HG03280 (cell line): ENCODE results near the gene TST.

ENCODE experiments used
- ATAC-seq: cut with Tn5 transposase; IDR thresholded peaks from one replicate; pipeline ENCODE4 v1.9.1; 2021; ENCODE audit warnings: mild to moderate bottlenecking, moderate library complexity; ENCODE audit not compliant: unreplicated experiment

The TST gene

DNA sequence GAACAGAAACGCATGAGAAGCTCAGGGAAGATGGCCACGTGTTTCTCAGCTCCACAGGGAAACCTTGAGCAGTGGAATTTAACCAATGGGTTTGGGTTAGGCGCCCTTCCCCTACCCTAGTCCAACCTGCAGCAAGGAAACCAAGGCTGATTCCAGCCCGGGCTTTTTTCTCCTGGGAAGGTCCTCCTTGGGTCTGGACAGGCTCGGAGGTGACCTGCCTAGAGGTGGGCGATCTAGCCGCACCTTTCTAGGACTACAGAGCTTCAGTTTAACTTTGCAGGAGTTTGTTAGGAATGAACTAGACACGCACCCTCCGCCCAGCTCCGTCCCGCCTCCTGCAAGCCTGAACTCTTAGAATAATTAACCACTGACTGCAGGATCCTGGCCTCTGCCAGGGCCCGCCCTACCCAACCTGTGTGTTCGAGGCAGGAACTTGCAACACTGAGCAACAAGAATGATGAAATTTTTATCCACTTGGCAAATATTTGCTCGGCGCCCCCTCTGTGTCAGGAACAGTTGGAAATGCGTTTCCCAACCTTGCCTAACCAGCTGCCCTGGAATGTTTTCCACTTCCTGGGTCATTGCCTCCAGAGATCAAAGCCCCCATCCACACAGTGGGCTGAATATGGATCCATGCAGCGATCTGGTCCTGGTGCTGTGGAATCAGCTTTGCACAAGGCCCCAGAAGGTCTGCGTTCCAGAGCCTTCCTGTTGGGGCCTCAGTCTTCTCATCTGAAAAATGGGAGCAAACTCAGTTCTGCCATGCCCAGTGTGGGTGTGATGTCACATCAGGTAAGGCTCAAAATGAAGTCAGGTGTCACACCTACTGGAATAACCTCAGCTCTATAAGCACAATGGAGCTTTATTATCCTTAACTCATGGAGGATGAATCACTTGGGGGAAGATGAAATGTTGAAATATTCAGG is 13.6 kb upstream of the TST start:
- ATAC-seq = no peak

DNA sequence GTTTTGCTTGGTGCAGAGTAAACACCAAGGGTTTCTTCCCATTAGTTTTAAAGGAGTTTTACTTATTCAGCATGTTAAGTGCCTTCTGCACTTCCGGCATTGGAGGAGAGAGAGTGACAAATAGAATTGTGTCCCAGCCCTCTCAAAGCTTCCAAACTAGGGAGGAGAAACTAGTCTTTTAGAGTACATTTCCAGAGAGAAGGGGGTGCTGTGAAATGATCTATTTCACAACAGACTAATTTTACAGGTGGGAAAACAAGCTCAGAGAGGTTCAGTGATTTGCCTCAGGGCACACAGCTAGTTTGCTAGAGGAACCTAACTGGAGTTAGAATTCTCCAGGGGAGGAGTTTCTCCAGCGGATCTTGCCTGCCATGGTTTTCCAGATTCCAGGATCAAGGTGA is 12.9 kb upstream of the TST start:
- no peak for ATAC-seq

DNA sequence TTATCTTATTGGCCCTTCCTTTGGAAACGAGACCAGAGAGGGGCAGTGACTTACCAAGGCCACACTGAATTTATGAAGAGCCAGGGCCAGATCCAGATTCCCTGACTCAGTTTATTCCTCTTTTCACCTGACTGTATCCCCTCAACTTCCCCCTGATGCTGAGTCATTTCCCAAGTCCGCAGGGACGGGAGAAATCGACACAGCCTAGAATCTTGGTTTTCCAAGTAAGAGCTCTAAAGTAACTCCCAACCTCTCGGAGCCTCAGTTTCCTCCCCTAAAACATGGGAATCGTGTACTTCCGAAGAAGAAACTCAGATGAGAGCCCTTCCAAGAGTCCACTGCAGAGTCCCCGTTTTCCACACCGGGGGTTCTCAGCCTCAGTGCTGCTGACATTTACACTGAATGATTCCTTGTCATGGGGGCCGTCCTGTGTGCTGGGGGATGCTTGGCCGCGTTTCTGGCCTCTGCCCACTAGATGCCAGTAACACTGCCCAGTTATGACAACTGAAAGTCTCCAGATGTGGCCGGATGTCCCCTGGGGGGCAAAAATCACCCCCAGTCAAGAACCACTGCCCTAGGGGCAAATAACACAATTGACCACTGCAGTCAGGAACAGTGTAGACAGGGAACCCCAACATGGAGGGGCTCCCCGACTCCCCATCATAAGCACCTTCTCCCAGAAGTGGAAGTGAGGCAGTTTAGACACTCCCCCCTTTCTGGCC is 11.5 kb upstream of the TST start:
- ATAC-seq = no peak

DNA sequence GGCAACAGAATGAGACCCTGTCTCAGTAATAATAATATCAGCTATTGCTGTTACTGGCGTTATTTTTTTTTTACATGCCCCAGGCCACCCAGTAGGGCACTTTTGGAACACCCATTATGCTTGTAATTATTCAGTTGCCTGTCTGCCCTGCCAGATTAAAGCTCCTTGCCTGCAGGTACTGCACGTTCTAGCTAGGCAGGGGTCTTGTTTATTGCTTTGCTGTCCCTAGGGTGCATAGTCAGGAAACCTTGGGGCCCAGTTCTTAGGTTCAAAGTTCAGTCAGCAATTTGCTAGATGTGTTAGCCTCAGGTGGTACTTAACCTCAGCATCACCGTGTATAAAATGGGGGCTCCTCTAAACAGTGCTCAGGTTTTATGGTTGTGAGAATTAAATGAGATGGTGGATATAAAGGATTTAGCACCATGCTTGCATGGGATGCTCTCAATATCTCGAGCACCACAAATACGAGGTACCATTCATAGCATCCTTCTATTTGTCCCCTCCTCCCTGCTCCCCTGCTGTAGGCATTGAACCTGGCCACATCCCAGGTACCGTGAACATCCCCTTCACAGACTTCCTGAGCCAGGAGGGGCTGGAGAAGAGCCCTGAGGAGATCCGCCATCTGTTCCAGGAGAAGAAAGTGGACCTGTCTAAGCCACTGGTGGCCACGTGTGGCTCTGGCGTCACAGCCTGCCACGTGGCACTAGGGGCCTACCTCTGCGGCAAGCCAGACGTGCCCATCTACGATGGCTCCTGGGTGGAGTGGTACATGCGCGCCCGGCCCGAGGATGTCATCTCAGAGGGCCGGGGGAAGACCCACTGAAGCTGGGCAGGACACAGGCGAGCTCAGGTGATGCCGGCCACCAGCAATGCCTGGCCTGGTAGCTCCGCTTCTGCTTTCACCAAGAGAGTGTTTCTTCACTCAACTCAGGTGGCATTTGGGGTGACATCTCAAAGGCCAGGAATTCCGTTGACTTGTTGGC is 9.7 kb upstream of the TST start:
- ATAC-seq = no peak

DNA sequence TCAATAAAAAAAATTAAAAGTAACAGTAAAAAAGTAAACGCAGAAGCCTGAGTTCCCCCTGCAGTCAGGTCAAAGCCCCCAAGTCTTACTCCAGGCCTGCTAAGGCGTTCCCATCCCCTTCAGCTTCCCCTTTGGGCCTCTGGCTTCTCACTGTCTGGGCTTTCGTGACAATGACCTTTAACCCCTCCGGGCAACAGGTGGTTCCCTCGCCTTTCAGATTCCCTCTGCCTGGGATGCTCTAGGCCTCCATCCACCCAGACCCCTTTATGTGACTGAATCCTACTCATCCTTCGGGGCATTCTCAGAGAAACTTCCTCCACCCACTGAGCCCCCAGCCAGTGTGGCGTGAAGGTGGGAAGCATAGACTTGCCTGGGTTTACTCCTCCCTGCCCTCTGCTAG is 8.3 kb upstream of the TST start:
- ATAC-seq = no peak

DNA sequence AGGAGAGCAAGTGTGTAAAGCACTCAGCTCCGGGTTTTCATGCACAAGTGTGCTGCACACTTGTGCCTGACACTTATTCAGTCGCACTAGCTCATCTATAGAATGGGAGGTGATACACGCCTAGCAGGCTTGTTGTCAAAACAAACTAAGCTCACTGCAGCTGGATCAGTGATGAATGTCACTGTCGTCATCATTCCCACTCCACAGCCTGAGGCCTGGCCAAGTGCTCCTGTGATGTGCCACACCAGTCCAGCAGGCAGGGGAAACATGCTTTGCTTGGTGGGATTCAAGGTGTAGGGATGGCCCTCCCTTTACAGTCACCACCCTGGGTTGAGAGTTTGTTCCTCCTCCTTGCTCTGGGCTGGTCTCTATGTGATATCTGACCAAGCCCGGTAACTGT is 7.1 kb upstream of the TST start:
- no peak for ATAC-seq

DNA sequence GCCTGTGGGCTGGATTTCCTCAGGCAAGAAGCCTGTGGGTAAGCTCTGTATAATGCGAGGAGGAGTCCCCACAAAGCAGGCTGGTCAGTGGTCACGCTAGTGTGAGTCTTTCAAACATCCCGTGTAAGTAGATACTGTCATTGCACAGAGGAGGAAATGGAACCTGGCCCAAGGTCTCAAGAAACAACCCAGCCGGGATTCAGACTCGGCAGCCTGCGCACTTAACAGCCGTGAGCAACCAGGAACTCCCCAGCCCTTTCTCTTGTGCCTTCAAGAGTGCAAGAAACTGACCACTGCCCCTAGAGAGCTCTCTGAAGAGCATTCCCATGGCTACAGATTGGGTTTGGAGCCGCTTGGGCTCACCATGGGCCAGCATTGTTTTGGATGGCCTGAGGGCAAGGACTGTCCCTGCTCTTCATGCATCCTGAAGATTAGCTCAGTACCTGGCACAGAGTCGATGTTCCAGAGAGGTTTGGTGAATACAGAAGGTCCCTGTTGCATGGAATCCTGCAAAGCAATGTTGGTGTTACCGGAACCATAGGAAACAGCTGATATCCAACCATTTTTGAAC is 6.3 kb upstream of the TST start:
- no peak for ATAC-seq

DNA sequence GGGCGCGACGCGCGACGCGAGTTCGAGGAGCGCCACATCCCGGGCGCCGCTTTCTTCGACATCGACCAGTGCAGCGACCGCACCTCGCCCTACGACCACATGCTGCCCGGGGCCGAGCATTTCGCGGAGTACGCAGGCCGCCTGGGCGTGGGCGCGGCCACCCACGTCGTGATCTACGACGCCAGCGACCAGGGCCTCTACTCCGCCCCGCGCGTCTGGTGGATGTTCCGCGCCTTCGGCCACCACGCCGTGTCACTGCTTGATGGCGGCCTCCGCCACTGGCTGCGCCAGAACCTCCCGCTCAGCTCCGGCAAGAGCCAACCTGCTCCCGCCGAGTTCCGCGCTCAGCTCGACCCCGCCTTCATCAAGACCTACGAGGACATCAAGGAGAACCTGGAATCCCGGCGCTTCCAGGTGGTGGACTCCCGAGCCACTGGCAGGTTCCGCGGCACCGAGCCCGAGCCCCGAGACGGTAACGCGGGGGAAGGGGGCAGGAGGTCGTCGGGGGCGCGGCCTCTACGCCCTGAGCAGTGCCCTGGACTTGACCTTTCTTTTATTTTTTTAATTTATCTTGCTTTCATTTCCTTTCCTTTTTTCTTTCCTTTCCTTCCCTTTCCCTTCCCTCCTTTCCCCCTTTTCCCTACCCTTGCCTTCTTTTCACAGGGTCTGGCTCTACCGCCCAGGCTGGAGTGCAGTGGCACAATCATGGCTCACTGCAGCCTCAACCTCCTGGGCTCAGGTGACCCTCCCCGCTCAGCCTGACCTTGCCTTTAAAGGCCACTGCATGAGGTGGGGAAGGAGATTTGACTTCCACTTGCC is 5.3 kb upstream of the TST start:
- ATAC-seq = no peak

DNA sequence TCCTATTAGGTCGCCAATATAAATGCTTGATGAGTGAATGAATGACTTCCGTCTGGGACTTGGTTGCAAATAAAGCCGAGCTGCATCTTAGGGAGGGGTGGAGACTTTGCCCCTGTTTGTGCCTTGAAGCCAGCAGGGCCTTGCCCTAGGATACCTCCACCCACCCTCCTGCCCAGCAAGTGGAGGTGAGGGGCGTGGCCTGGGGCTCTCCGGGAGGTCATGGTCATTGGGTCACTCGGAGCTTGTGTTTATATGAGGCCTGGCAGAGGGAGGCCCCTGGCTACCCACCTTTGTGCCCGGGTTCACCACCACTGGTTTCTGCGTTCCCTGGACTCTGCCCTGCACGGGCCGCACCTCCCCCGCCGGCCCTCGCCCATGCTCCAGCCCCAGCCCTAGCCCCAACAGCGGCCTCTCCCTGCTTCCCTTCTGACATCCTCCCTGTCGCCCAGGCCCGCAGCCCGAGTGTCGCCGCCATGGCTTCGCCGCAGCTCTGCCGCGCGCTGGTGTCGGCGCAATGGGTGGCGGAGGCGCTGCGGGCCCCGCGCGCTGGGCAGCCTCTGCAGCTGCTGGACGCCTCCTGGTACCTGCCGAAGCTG is 4.6 kb upstream of the TST start:
- ATAC-seq = no peak

DNA sequence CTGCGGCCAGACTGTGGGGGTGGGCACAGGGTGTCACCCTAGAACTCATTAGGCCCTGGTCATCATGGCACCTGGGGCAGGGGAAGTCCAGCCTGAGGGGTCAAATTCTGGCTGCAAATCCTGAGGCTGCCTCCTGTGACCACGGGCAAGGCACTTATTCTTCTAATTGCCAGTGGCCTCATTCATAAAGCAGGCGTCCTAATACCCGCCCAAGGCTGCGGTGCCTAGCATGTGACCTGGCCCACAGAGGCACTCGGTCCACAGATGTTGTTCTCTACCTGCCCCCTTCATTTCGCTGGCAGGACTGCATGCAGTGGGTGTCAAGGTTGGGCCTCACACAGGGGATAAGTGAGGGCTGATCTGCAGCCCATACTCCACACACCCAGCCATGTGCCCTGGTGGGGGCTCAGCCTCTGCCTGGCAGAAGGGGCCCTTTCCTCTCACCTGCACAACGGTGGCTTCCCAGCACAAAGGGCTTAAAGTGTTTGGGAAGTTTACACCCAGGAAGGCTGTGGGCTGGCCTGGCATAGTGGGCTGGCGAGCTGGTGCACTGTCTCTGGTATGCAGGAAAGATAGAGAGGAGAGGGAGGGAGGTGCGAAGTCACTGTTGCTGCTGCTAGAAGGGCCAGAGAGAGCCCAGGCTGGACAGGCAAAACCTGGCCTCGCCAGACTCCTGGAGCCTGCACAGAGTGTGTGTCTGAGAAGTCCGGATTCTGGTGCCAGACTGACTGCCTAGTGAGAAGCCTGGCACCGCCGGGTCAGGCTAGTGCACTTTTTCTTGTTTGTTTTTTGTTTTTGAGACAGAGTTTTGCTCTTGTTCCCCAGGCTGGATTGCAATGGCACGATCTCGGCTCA is 3.5 kb upstream of the TST start:
- no peak for ATAC-seq

DNA sequence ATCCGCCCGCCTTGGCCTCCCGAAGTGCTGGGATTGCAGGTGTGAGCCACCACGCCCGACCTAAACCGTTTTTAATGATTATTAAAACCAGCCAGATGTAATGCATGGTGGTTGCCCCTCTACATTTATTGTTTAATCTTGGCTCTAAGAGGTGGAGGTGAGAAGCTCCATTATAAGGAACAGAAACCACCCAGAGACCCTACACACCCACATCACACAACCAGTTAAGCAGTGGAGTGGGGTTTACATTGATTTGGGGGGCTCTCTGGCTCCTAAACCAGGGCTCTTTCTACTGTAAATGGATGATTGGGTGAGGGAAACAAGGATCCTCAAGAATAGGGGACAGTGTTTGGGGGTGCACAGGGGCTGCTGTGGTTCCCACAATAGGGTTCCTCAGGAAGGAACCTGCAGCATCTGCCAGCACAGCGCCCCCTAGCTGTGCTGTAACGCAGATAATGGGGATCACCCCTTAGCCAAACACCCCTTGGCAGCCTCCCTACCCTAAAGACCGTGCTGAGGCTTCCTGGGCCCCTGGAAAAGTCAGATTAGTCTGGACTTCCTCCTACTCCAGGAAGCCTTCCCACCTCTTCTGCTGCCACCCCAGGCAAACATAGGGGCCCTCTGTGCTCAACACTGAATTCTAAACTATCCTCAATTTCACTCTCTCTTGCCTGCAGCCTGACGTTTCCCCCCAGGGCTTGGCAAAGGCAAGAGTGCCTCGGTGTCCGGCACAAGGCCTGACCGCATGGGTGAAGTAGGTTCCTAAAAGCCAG is 2.6 kb upstream of the TST start:
- ATAC-seq = no peak

DNA sequence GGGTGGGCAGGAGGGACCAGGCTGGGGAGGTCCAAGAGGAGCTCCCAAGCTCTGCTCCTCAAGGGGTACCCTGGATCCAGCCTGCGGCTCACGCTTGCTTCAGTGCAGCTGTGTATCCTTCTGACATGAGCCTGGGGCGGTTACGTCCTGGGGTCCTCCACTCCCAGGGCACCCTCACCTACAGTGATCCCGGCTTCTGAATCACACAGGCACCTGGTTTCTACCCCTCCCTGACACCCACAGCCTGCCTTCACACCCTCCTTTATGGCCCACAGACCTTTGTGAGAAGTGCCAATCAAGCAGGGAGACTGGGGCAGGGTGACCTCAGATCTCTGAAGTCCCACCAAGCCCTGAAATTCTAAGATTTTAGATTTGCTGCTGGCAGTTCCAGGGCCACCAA is 1.8 kb upstream of the TST start:
- no peak for ATAC-seq

DNA sequence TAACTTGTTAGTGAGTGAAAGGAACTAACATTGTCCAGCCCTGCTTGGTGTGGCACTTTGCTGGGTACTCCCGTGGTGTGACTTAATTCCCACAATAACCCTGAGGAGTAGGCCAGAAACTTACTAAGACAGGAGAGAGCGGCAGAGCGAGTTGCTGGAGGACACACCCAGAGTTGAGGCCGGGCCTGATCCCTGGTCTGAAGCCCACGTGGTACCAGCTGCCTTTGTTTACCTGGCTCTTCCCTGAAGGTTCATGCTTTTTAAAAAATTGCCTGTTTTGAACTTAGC is 889 bp upstream of the TST start:
- no peak for ATAC-seq

DNA sequence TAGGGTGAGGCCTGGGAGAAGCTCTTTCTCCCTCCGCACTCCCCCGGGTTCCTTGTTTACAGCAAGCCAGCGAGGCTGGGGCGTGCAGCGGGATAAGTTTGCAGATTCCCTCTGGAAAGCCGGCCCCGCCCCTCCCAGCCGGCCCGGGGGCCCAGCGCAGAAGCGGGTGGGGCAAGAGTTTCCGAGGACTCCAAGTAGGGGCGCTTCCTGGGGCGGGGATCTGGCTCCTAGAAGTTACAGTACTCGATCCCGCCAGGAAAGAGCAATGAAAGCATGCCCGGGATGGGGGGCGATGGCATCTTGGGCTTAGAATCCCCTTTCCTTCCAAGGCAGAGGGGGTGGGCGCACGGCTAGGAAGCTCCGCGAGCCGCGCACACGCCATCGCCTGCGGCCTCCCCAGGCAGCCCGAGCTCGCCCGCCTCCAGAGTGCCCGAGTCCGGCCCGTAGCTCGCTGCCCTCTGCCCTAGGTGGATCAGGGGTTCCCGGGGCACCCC is 385 bp downstream of the TST start:
- ATAC-seq = no peak

DNA sequence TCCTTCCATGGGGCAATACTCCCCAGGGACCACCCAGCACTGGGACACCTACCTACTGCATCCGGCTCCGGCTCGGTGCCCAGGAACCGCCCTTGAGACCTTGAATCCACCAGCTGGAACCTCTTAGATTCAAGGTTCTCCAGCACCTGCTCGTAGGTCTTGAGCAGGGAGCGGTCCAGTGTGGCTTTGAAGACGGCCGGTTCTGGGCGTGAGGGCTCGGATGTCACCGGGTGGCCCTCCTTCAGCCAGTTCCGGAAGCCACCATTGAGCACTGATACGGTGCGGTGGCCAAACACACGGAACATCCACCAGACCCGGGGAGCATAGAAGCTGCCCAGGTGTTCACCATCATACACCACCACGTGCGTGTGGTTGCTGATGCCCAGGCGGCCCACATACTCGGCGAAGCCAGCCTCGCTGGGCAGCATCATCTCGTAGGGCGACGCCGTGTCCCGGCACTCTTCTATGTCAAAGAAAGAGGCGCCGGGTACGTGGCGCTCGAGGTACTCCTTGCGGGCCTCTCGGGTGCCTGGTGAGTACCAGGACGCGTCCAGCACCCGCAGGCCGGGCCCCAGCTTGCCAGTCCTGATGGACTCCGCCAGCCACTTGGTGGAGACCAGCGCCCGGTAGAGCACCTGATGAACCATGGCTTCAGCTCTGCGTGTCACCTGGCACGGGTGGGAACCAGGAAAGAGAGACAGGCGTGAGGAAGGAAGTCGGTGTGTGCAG is 997 bp downstream of the TST start:
- no peak for ATAC-seq

DNA sequence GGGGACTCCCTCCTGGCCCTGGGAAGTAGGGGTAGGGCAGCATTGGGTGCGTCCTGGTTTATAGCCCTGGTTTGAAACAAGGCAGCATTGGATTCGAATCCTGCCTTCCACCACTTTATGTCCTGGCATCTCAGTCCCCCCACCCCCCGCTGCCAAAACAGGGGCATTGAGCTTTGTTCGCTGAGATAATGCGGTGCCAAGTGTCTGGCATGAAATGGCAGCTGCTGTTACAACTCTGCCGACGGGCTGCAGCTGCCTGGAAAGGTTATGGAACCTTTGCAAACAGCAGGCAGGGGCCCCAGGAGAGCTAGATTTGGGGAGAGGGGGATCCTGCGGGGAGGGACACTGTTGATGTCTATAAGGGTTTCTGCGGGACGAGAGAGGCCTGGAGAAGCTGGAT is 1.9 kb downstream of the TST start:
- no peak for ATAC-seq
